LHCN-M2 (cell line): ENCODE data around the gene KLHL15. TPM values are rescaled to one million over a fixed set of nuclear protein-coding genes. Genes with fewer than 3 reads are reported as not detected.

Experiments used
- DNase-seq: peaks from one replicate; pipeline ENCODE4 v3.0.0-alpha.2; 2012; ENCODE audit warnings: low read depth
- total RNA-seq: library from RNA; depleted of rRNA; stranded (reverse); fragments of >200 nt; gene quantifications from 2 replicates; pipeline ENCODE4 v1.2.3, GENCODE V29; 2014; rRNA removed

Gene KLHL15
- total RNA-seq, 1 experiment from 2014 or later = 9.3 TPM

GRCh38 chrX:23952391-23952790, 74.6 kb downstream of the KLHL15 start:
- DNase-seq = no peak

GRCh38 chrX:23945206-23945605, 81.8 kb downstream of the KLHL15 start:
- no peak for DNase-seq

- no peak for DNase-seq
Observed at GRCh38 chrX:23944234-23944633, 82.8 kb downstream of the KLHL15 start.

DNA sequence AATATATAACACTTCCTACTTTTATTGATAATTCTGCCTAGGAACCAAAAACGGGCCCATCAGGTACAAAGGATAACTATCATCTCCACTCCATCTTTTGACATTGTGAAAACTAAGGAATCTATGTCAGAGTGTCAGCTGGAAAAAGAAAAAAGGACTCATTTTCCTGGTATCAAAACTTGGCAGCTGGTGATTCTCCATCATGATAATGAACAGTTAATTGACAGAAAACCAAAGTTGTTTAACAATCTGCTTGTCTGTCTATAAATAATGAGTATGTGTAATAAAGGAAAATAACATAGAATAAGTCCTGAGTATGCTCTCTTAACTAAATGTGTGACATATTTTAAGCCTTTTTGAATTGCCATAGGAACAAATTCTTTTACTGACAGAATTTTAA, 87.8 kb downstream of the KLHL15 start:
- DNase-seq = no peak

GRCh38 chrX:23938690-23939089, 88.3 kb downstream of the KLHL15 start:
- no peak for DNase-seq

DNA sequence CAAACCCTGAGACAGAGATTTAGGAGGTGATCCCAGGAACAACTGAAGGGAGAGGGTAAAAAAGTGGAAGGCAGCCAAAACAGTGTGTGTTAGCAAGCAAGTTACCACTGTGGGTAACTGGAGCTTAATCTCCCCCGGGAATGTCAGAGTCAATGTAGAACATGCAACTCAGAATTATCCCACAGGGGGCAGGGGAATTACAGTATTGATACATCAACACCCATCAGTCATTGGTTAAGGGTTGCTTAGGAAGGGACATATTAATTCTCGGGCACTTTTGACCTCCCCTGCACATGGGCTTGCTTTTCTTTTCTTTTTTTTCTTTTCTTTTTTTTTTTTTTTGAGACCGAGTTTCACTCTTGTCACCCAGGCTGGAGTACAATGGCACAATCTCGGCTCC, 89.9 kb downstream of the KLHL15 start:
- peak; percentile 21 for DNase-seq

DNA sequence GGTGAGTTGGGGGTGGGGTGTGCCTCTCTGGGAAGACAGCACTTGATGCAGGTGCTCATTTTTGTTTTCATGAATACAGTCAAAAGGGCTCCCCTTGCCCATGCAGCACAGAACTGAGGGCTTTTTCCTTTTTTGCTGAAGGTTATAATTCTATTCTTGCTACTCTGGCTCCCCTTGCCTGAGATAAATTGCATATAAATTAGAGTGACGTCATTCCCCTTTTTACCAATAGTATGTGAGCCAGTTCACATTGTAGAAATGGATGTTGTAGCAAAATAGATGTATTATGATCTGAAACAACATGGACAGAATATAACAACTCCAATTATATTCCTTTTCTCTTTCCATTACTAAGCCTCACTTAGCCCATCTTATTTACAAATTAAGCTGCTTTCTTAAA, 90.8 kb downstream of the KLHL15 start:
- no peak for DNase-seq

DNA sequence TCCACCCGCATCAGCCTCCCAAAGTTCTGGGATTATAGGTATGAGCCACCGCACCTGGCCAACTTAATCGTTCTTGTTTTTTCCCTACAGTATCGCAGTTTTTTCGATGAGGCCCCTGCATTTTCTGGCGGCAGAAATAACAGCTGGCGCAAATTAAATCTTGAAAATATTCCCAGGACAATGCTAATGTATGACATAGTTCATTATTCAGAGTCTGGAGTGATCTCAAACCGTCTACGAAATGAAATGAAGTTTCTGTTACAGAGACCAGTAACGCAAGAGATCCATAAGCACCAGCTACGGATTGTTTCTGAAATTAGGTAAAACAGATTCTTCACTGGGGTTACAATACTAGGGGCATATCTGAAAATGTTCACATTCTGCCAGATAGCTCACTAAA, 91.9 kb downstream of the KLHL15 start:
- DNase-seq = no peak

Other genes with a start within 250 kb of the KLHL15 start
- gene SAT1, start 244.0 kb downstream of the KLHL15 start, total RNA-seq = 83.0 and 109 TPM in 2 replicates
- gene APOO, start 119.2 kb downstream of the KLHL15 start, total RNA-seq = 14.6 and 14.7 TPM in 2 replicates
- gene CXorf58, start 119.2 kb downstream of the KLHL15 start, total RNA-seq = 0.06 TPM in 1 of 2 replicates, not detected in the other
- gene EIF2S3, start 27.8 kb upstream of the KLHL15 start, total RNA-seq = 108 and 122 TPM in 2 replicates
- gene ZFX, start 122.5 kb upstream of the KLHL15 start, total RNA-seq = 22.7 and 23.6 TPM in 2 replicates